Caco-2 (cell line): ENCODE results near the gene COL19A1. TPM values are rescaled to one million over a fixed set of nuclear protein-coding genes. Genes with fewer than 3 reads are reported as not detected.

Experiments
- BruUV-seq: library from RNA; stranded (reverse); fragments of 400-500 nt; replicated peaks from 2 replicates; lab custom pipeline; 2021; lab: Mats Ljungman, UMichigan
- CTCF ChIA-PET: fragments of 300-600 bp; sonication (Branson Sonifier 250); formaldehyde crosslinking; loops from one replicate; lab custom pipeline; 2022; ENCODE audit warnings: antibody characterized with exemption; lab: Charles Lee
- POLR2A ChIA-PET: fragments of 300-600 bp; sonication (Branson Sonifier 250); formaldehyde crosslinking; loops from one replicate; lab custom pipeline; 2022; ENCODE audit warnings: antibody characterized with exemption; lab: Charles Lee
- DNase-seq, 2 experiments: peaks; one replicate each; pipeline versions ENCODE4 v3.0.0 to v3.0.0-alpha.2; 2020 to 2022
- H3K27me3 ChIP-seq: replicated peaks from 2 replicates; pipeline ENCODE4 v1.6.0; 2011; ENCODE audit warnings: low read length; ENCODE audit not compliant: control insufficient read depth, insufficient read depth
- H3K36me3 ChIP-seq: 2 replicates; pipeline ENCODE4 v1.5.1; 2011; ENCODE audit warnings: low read length; ENCODE audit not compliant: control insufficient read depth, insufficient read depth
- H3K4me1 ChIP-seq: fragments of 250-450 bp; sonication (Bioruptor Pico); 2 replicates; pipeline ENCODE4 v1.5.1; 2020; ENCODE audit warnings: mild to moderate bottlenecking
- H3K4me3 ChIP-seq: 2 replicates; pipeline ENCODE4 v1.5.1; 2011; ENCODE audit warnings: low read depth, mild to moderate bottlenecking, control low read depth, low read length
- H3K9me3 ChIP-seq: fragments of 250-450 bp; sonication (Bioruptor Pico); 2 replicates; pipeline ENCODE4 v1.5.1; 2020; ENCODE audit warnings: mild to moderate bottlenecking, moderate library complexity
- H3K27ac Mint-ChIP-seq: one replicate; pipeline ENCODE4 v1.8.0; 2022; ENCODE audit warnings: mixed read lengths; ENCODE audit not compliant: unreplicated experiment
- H3K27me3 Mint-ChIP-seq: one replicate; pipeline ENCODE4 v1.8.0; 2022; ENCODE audit warnings: mixed read lengths; ENCODE audit not compliant: insufficient read depth, unreplicated experiment
- H3K36me3 Mint-ChIP-seq: one replicate; pipeline ENCODE4 v1.8.0; 2022; ENCODE audit warnings: mild to moderate bottlenecking, mixed read lengths; ENCODE audit not compliant: insufficient read depth, unreplicated experiment
- H3K4me1 Mint-ChIP-seq: one replicate; pipeline ENCODE4 v1.8.0; 2022; ENCODE audit warnings: low read depth, mixed read lengths; ENCODE audit not compliant: unreplicated experiment
- H3K4me3 Mint-ChIP-seq: one replicate; pipeline ENCODE4 v1.8.0; 2022; ENCODE audit warnings: mild to moderate bottlenecking, moderate library complexity, mixed read lengths; ENCODE audit not compliant: unreplicated experiment
- H3K9me3 Mint-ChIP-seq: one replicate; pipeline ENCODE4 v1.8.0; 2022; ENCODE audit warnings: mixed read lengths; ENCODE audit not compliant: unreplicated experiment
- CTCF ChIP-seq, 2 experiments: fragments of 200-600 bp in 1 of 2; IDR thresholded peaks; 1 replicate in 1 of 2; 2 replicates in 1 of 2; pipeline versions ENCODE4 v1.5.1 to v1.8.0; 2011 to 2022; ENCODE audit warnings: antibody characterized with exemption in 1 of 2, control low read depth in 1 of 2, inconsistent platforms in 1 of 2, low read depth in 1 of 2, low read length in 1 of 2, mild to moderate bottlenecking in 1 of 2, moderate library complexity in 1 of 2; ENCODE audit not compliant: insufficient read depth in 1 of 2, severe bottlenecking in 1 of 2, unreplicated experiment in 1 of 2
- intact Hi-C: fragments of 100-400 bp; cut with micrococcal nuclease; formaldehyde crosslinking; loops from one replicate; pipeline ENCODE4 v1.10.0; 2022; ENCODE audit not compliant: unreplicated experiment
- total RNA-seq: library from RNA; stranded (reverse); gene quantifications from 2 replicates; pipeline ENCODE4 v1.2.3, GENCODE V29; 2022

Gene COL19A1
- total RNA-seq, 1 experiment from 2014 or later, result not detected

- Histone ChIP-seq H3K4me3 (no peak overlapping the region), H3K27me3 (no peaks in the 10 kb centered on the region), H3K9me3 (no peaks in the 10 kb centered on the region), H3K4me1 (peaks cover 5% of the 10 kb centered on the region), H3K36me3 (no peaks in the 10 kb centered on the region)
- no peaks in the 10 kb centered on the region for H3K36me3 Mint-ChIP-seq
- H3K4me1 Mint-ChIP-seq, result peaks cover 4% of the 10 kb centered on the region
- POLR2A ChIA-PET, result no interaction called here
- H3K27me3 Mint-ChIP-seq, result peaks cover 5% of the 10 kb centered on the region
- no TSS peak for BruUV-seq
- H3K9me3 Mint-ChIP-seq, result no peaks in the 10 kb centered on the region
- CTCF ChIA-PET, result no interaction called here
- no peak for DNase-seq
- intact Hi-C loops, result loop anchor here (5.0 kb wide), 1 partner anchor 136 kb away; no protein-coding TSS in a partner anchor
- H3K4me3 Mint-ChIP-seq, result peak overlapping the region; percentile 81
- TF ChIP-seq CTCF (IDR thresholded peaks at IDR 0.05; ENCODE audit: insufficient read depth in 1 of 2, low read depth in 1 of 2, low read length in 1 of 2, severe bottlenecking in 1 of 2, unreplicated experiment in 1 of 2), result no peak
- no peak overlapping the region for H3K27ac Mint-ChIP-seq
These were observed 2.0 kb downstream of the COL19A1 start for GRCh38 chr6:69868252-69868804.

- Histone ChIP-seq H3K36me3 (no peaks in the 10 kb centered on the region), H3K4me3 (no peak overlapping the region), H3K27me3 (no peaks in the 10 kb centered on the region), H3K9me3 (no peaks in the 10 kb centered on the region), H3K4me1 (peaks cover 5% of the 10 kb centered on the region)
- Mint-ChIP-seq H3K36me3 (no peaks in the 10 kb centered on the region), H3K4me1 (peaks cover 4% of the 10 kb centered on the region), H3K9me3 (no peaks in the 10 kb centered on the region), H3K27ac (no peak overlapping the region), H3K27me3 (peaks cover 1% of the 10 kb centered on the region), H3K4me3 (no peak overlapping the region)
- no TSS peak for BruUV-seq
- intact Hi-C loops, result loop anchor here (5.0 kb wide), 1 partner anchor 137 kb away; no protein-coding TSS in a partner anchor
- TF ChIP-seq CTCF (IDR thresholded peaks at IDR 0.05; ENCODE audit: insufficient read depth in 1 of 2, low read depth in 1 of 2, low read length in 1 of 2, severe bottlenecking in 1 of 2, unreplicated experiment in 1 of 2), result no peak
- DNase-seq, result no peak
- ChIA-PET POLR2A (no interaction called here), CTCF (no interaction called here)
These were observed 2.6 kb downstream of the COL19A1 start for GRCh38 chr6:69868961-69869360.

GRCh38 chr6:69871107-69871506 is 4.8 kb downstream of the COL19A1 start:
- ChIA-PET CTCF (no interaction called here), POLR2A (no interaction called here)
- no peak for TF ChIP-seq CTCF (IDR thresholded peaks at IDR 0.05; ENCODE audit: insufficient read depth in 1 of 2, low read depth in 1 of 2, low read length in 1 of 2, severe bottlenecking in 1 of 2, unreplicated experiment in 1 of 2)
- intact Hi-C loops, result no loop called here
- Mint-ChIP-seq H3K4me1 (peaks cover 4% of the 10 kb centered on the region), H3K36me3 (peaks cover 6% of the 10 kb centered on the region), H3K4me3 (no peak overlapping the region), H3K27ac (no peak overlapping the region), H3K9me3 (peaks cover 6% of the 10 kb centered on the region), H3K27me3 (no peaks in the 10 kb centered on the region)
- no peaks in the 10 kb centered on the region for H3K36me3 ChIP-seq
- H3K27me3 ChIP-seq, result no peaks in the 10 kb centered on the region
- no peak for DNase-seq
- BruUV-seq, result no TSS peak
- no peak overlapping the region for H3K4me3 ChIP-seq
- H3K4me1 ChIP-seq, result peaks cover 1% of the 10 kb centered on the region
- no peaks in the 10 kb centered on the region for H3K9me3 ChIP-seq
